Mucosa of descending colon (tissue), 3 donors: ENCODE measurements around the gene CD81. TPM values are rescaled to one million over a fixed set of nuclear protein-coding genes. Genes with fewer than 3 reads are reported as not detected.

ENCODE experiments used
- ATAC-seq: fragments of 200-7000 bp; cut with Tn5 transposase; one replicate; pipeline ENCODE4 v1.9.1; 2020; ENCODE audit warnings: mild to moderate bottlenecking, moderate library complexity
- DNase-seq, 3 donors: peaks; one replicate each; pipeline ENCODE4 v3.0.0-alpha.2; 2020
- H3K36me3 ChIP-seq: fragments of 200-600 bp; one replicate; pipeline ENCODE4 v1.8.0; 2021; ENCODE audit warnings: low read depth, mild to moderate bottlenecking
- H3K4me1 ChIP-seq: fragments of 200-600 bp; one replicate; pipeline ENCODE4 v1.8.0; 2021; ENCODE audit warnings: low read depth, mild to moderate bottlenecking
- H3K4me3 ChIP-seq: fragments of 200-600 bp; one replicate; pipeline ENCODE4 v1.8.0; 2021; ENCODE audit warnings: mild to moderate bottlenecking
- H3K9me3 ChIP-seq: fragments of 200-600 bp; one replicate; pipeline ENCODE4 v1.8.0; 2021; ENCODE audit warnings: mild to moderate bottlenecking
- intact Hi-C, 2 donors: fragments of 100-400 bp; cut with DNase I in 1 of 2; cut with micrococcal nuclease in 1 of 2; formaldehyde crosslinking; loops; one replicate each; pipeline versions ENCODE4 v1.11.0 to v1.11.1; 2022; cut with DNase I, micrococcal nuclease
- total RNA-seq, 3 donors: library from RNA; stranded (reverse); fragmentation: NEBNext Ultra II Directional in 2 of 3; extraction: Animal tissue kit (Norgen Biotek cat#: 25700) in 2 of 3; gene quantifications; one replicate each; pipeline versions ENCODE4 v1.2.1 to v1.2.4, GENCODE V29; 2021 to 2023
- TF ChIP-seq, protein P1 (sequence below): fragments of 200-600 bp; IDR thresholded peaks from one replicate; pipeline ENCODE4 v1.8.0; 2022; ENCODE audit warnings: antibody characterized with exemption, mild to moderate bottlenecking
- donor health status: DM: no; HTN: no; CAD: no; lungs with moderate emphysema.
- donor health status: DM: no; HTN: no; CAD: no.
- donor health status: DM: no; HTN: yes; CAD: no.

The CD81 gene
- total RNA-seq, 3 donors from 2014 or later = 98.7 to 551 (median 186) TPM

GRCh38 chr11:2395211-2395730 lies 18.2 kb downstream of the CD81 start:
- Histone ChIP-seq H3K9me3 (no peaks in the 10 kb centered on the region), H3K4me1 (peaks cover 10% of the 10 kb centered on the region), H3K36me3 (peaks cover 2% of the 10 kb centered on the region), H3K4me3 (no peak overlapping the region)
- TF ChIP-seq, protein P1, sequence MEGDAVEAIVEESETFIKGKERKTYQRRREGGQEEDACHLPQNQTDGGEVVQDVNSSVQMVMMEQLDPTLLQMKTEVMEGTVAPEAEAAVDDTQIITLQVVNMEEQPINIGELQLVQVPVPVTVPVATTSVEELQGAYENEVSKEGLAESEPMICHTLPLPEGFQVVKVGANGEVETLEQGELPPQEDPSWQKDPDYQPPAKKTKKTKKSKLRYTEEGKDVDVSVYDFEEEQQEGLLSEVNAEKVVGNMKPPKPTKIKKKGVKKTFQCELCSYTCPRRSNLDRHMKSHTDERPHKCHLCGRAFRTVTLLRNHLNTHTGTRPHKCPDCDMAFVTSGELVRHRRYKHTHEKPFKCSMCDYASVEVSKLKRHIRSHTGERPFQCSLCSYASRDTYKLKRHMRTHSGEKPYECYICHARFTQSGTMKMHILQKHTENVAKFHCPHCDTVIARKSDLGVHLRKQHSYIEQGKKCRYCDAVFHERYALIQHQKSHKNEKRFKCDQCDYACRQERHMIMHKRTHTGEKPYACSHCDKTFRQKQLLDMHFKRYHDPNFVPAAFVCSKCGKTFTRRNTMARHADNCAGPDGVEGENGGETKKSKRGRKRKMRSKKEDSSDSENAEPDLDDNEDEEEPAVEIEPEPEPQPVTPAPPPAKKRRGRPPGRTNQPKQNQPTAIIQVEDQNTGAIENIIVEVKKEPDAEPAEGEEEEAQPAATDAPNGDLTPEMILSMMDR = no peak
- no peak for ATAC-seq
- intact Hi-C loops = no loop called here
- no peak for DNase-seq

DNA sequence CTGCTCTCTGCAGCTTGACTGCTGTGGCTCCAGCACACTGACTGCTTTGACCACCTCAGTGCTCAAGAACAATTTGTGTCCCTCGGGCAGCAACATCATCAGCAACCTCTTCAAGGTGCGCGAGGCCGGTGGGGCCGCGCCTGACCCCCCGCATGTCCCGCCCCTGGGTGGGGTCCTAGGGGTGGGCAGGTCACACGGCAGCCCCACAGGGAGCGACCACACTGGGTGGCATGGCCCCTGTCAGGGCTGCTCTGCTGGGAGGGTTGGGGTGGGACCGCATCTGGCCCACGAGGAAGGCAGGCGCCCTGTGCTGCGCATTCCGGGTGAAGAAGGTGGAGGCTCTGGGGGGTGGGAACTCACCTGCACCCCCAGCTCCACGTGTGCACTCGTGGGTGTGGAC lies 18.7 kb downstream of the CD81 start:
- H3K36me3 ChIP-seq = peaks cover 6% of the 10 kb centered on the region
- TF ChIP-seq, protein P1 = no peak
- H3K4me1 ChIP-seq = peaks cover 10% of the 10 kb centered on the region
- DNase-seq (no peak), ATAC-seq (no peak)
- no peaks in the 10 kb centered on the region for H3K9me3 ChIP-seq
- intact Hi-C loops = no loop called here
- H3K4me3 ChIP-seq = no peak overlapping the region

- H3K9me3 ChIP-seq = no peaks in the 10 kb centered on the region
- peaks cover 6% of the 10 kb centered on the region for H3K36me3 ChIP-seq
- DNase-seq (no peak), ATAC-seq (no peak)
- TF ChIP-seq, protein P1 = no peak
- H3K4me1 ChIP-seq = peaks cover 14% of the 10 kb centered on the region
- intact Hi-C loops = no loop called here
- no peak overlapping the region for H3K4me3 ChIP-seq
These were observed 19.4 kb downstream of the CD81 start for GRCh38 chr11:2396471-2396870.

GRCh38 chr11:2397005-2397404 lies 19.9 kb downstream of the CD81 start:
- ATAC-seq = no peak
- H3K4me1 ChIP-seq = peaks cover 19% of the 10 kb centered on the region
- H3K9me3 ChIP-seq = no peaks in the 10 kb centered on the region
- TF ChIP-seq, protein P1 = no peak
- no peak for DNase-seq
- H3K4me3 ChIP-seq = no peak overlapping the region
- intact Hi-C loops = no loop called here
- H3K36me3 ChIP-seq = peaks cover 6% of the 10 kb centered on the region

- H3K4me1 ChIP-seq = peaks cover 23% of the 10 kb centered on the region
- TF ChIP-seq, protein P1 = no peak
- DNase-seq (no peak), ATAC-seq (no peak)
- H3K4me3 ChIP-seq = no peak overlapping the region
- no peaks in the 10 kb centered on the region for H3K9me3 ChIP-seq
- intact Hi-C loops = no loop called here
- H3K36me3 ChIP-seq = peaks cover 6% of the 10 kb centered on the region
These were observed 21.7 kb downstream of the CD81 start for GRCh38 chr11:2398664-2399355.
